Chondrocyte (in vitro differentiated cells): ENCODE results near the gene DNM3. TPM values are rescaled to one million over a fixed set of nuclear protein-coding genes. Genes with fewer than 3 reads are reported as not detected.

Experiments
- DNase-seq: peaks from one replicate; pipeline ENCODE4 v3.0.0; 2021; ENCODE audit warnings: mixed read lengths, low spot score
- H3K27ac Mint-ChIP-seq: one replicate; pipeline ENCODE4 v1.8.0; 2021; ENCODE audit warnings: mild to moderate bottlenecking, moderate library complexity, mixed read lengths; ENCODE audit not compliant: unreplicated experiment
- H3K27me3 Mint-ChIP-seq: 2 replicates; pipeline ENCODE4 v1.8.0; 2021; ENCODE audit warnings: low read depth, mixed read lengths
- H3K36me3 Mint-ChIP-seq: 2 replicates; pipeline ENCODE4 v1.8.0; 2021; ENCODE audit warnings: low read depth, mixed read lengths
- H3K4me1 Mint-ChIP-seq: 2 replicates; pipeline ENCODE4 v1.8.0; 2021; ENCODE audit warnings: low read depth, mild to moderate bottlenecking, mixed read lengths
- H3K4me3 Mint-ChIP-seq: one replicate; pipeline ENCODE4 v1.8.0; 2021; ENCODE audit warnings: mild to moderate bottlenecking, moderate library complexity, mixed read lengths; ENCODE audit not compliant: unreplicated experiment
- H3K9me3 Mint-ChIP-seq: 2 replicates; pipeline ENCODE4 v1.8.0; 2021; ENCODE audit warnings: low read depth, mixed read lengths
- total RNA-seq: library from RNA; stranded (reverse); gene quantifications from 3 replicates; pipeline ENCODE4 v1.2.1, GENCODE V29; 2021
- TF ChIP-seq, protein P1 (sequence below): fragments of 200-600 bp; sonication (generic); IDR thresholded peaks from 2 replicates; pipeline ENCODE4 v1.5.0; 2021; ENCODE audit warnings: antibody characterized with exemption, mild to moderate bottlenecking, moderate library complexity

The DNM3 gene
- total RNA-seq, 1 donor from 2014 or later, result 12.4 TPM

DNA sequence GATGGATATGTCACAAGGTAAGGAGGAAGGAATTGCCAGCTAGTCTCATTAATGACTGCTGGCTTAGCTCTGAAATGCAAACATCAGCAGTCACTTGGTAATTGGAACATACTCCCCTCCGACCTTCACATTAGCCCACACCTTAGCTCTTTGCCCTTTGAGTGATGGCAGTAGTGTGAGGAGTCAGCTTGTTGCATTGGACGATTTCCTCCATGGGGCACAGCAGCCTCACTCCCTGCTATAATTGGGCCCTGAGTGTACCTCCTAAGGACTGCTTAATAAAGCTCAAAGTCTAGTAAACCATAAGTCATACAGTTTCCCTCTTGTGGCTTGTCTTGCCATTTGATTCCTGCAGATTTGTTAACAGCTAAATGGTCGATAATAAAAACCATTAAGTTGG, 40.4 kb upstream of the DNM3 start:
- Mint-ChIP-seq H3K4me1 (no peaks in the 10 kb centered on the region), H3K27ac (no peak overlapping the region), H3K4me3 (no peak overlapping the region), H3K27me3 (no peaks in the 10 kb centered on the region), H3K9me3 (no peaks in the 10 kb centered on the region), H3K36me3 (peaks cover 8% of the 10 kb centered on the region)
- no peak for DNase-seq
- TF ChIP-seq, protein P1, sequence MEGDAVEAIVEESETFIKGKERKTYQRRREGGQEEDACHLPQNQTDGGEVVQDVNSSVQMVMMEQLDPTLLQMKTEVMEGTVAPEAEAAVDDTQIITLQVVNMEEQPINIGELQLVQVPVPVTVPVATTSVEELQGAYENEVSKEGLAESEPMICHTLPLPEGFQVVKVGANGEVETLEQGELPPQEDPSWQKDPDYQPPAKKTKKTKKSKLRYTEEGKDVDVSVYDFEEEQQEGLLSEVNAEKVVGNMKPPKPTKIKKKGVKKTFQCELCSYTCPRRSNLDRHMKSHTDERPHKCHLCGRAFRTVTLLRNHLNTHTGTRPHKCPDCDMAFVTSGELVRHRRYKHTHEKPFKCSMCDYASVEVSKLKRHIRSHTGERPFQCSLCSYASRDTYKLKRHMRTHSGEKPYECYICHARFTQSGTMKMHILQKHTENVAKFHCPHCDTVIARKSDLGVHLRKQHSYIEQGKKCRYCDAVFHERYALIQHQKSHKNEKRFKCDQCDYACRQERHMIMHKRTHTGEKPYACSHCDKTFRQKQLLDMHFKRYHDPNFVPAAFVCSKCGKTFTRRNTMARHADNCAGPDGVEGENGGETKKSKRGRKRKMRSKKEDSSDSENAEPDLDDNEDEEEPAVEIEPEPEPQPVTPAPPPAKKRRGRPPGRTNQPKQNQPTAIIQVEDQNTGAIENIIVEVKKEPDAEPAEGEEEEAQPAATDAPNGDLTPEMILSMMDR, result no peak

DNA sequence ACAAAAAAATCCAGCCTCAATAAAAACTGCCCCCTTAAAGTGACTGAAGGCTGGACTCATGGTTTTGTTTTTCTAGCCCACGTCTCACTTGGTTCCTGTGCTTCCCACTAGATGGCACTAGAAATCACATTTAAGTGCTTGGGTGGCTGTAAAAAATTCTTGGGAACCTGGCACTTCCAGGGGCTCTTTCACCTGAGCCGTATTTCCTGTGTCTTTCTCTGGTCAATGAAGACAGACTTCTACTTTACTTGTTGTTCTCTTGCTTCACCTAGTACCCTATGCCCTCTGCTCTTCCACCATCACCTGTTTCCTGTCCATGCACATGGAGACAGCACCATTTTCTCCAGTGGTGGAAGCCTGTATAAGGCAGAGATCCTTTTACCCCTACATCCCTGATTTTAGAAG, 39.8 kb upstream of the DNM3 start:
- Mint-ChIP-seq H3K27me3 (no peaks in the 10 kb centered on the region), H3K4me3 (no peak overlapping the region), H3K4me1 (no peaks in the 10 kb centered on the region), H3K9me3 (no peaks in the 10 kb centered on the region), H3K27ac (no peak overlapping the region), H3K36me3 (peaks cover 4% of the 10 kb centered on the region)
- TF ChIP-seq, protein P1, result peak; percentile 94
- DNase-seq, result no peak

DNA sequence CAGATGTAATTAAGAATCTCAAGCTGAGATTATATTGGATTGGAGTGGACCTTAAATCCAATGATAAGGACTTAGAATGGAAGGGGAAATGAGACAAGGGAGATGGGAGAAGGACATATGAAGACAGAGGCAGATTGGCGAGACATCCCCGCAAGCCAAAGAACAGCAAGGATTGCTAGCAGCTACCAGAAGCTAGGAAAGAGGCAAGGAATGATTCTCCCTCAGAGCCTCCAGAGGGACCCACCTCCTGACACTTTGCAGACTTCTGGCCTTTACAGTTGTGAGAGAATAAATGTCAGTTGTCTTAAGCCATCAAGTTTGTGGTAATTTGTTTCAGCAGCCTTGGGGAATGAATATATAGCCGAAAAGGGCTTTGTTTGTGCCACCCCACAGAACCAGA, 39.1 kb upstream of the DNM3 start:
- H3K27ac Mint-ChIP-seq, result no peak overlapping the region
- no peaks in the 10 kb centered on the region for H3K4me1 Mint-ChIP-seq
- H3K4me3 Mint-ChIP-seq, result no peak overlapping the region
- H3K9me3 Mint-ChIP-seq, result no peaks in the 10 kb centered on the region
- DNase-seq, result no peak
- H3K36me3 Mint-ChIP-seq, result no peaks in the 10 kb centered on the region
- TF ChIP-seq, protein P1, result no peak
- no peaks in the 10 kb centered on the region for H3K27me3 Mint-ChIP-seq

DNA sequence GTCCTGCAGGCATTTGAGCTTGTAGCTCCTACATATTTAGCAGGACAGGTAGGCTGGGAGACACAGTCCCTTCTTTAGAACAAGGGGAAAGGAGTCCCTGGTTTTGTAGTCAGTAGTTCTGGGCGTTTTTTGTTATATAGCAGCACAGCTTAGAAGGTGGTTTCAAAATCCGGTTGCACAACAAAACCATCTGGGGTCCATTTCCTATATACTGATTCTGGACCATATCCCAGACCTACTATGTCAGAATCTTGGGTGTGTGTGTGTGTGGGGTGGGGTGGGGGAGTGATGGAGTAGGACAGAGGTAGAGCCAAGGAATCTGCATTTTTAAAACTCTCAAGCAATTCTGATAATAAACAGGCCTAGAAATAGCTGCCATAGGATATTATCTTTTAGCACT, 38.3 kb upstream of the DNM3 start:
- DNase-seq, result no peak

DNA sequence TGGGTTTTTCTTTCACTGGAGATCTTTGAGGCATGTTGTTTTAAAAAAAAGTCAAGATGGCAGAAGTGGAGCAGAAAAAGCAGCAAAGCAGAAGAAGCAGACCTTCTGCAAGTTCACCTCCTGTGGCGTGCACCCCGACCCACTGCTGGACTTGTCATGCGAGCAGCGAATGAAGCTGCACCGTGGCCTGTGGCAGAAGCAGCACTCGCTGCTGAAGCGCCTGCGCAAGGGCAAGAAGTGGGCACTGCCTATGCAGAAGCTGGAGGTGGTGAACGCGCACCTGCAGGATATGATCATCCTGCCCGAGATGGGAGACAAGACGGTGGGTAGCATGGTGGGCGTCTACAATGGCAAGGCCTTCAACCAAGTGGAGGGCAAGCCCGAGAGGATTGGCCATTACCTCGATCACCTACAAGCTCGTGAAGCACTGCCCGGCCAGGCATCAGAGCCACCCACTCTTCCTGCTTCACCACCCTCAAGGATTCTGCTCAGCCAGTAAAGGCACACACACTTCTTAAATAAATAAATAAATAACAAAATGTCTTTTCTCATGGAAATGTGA, 37.8 kb upstream of the DNM3 start:
- TF ChIP-seq, protein P1, result no peak
- no peaks in the 10 kb centered on the region for H3K4me1 Mint-ChIP-seq
- no peaks in the 10 kb centered on the region for H3K36me3 Mint-ChIP-seq
- H3K27ac Mint-ChIP-seq, result no peak overlapping the region
- H3K27me3 Mint-ChIP-seq, result no peaks in the 10 kb centered on the region
- no peaks in the 10 kb centered on the region for H3K9me3 Mint-ChIP-seq
- H3K4me3 Mint-ChIP-seq, result no peak overlapping the region
- DNase-seq, result no peak

More for the DNA sequence above, 38.3 kb upstream of the DNM3 start:
- Mint-ChIP-seq H3K9me3 (no peaks in the 10 kb centered on the region), H3K27me3 (no peaks in the 10 kb centered on the region), H3K4me3 (no peak overlapping the region), H3K4me1 (no peaks in the 10 kb centered on the region), H3K27ac (no peak overlapping the region), H3K36me3 (no peaks in the 10 kb centered on the region)
- TF ChIP-seq, protein P1, result no peak
